Measurements from ENCODE around the gene TSPAN15. TPM values are rescaled to one million over a fixed set of nuclear protein-coding genes. Genes with fewer than 3 reads are reported as not detected.

Gene TSPAN15
- total RNA-seq, 2 experiments from 2014 or later, result 0.85 to 0.91 TPM

- no peak for DNase-seq
- no peaks in the 10 kb centered on the region for H3K9me3 Mint-ChIP-seq (ENCODE audit: low read depth)
- no peak overlapping the region for H3K27ac Mint-ChIP-seq
- ChIA-PET POLR2A (no interaction called here), CTCF (interaction anchor here (0.7 to 3.0 kb wide), 5 partner anchors 8 to 256 kb away, joined by 3 to 15 read pairs (median 3); no protein-coding TSS in a partner anchor)
- no peaks in the 10 kb centered on the region for H3K27me3 Mint-ChIP-seq
- no peak overlapping the region for H3K4me3 Mint-ChIP-seq
- no peaks in the 10 kb centered on the region for H3K36me3 Mint-ChIP-seq (ENCODE audit: low read depth)
- peaks cover 7% of the 10 kb centered on the region for H3K4me1 Mint-ChIP-seq
- intact Hi-C loops (cut with DNase I, micrococcal nuclease), result no loop called here
- no peak for ATAC-seq
These were observed 47.6 kb downstream of the TSPAN15 start for GRCh38 chr10:69498711-69499471.

GRCh38 chr10:69499726-69500689 is 48.7 kb downstream of the TSPAN15 start:
- H3K36me3 Mint-ChIP-seq (ENCODE audit: low read depth), result no peaks in the 10 kb centered on the region
- peaks cover 7% of the 10 kb centered on the region for H3K4me1 Mint-ChIP-seq
- no peak overlapping the region for H3K4me3 Mint-ChIP-seq
- no peaks in the 10 kb centered on the region for H3K9me3 Mint-ChIP-seq (ENCODE audit: low read depth)
- intact Hi-C loops (cut with DNase I, micrococcal nuclease), result loop anchor here in 1 of 2 experiments (10.0 kb wide), 1 partner anchor 495 kb away; no protein-coding TSS in a partner anchor
- no peak for ATAC-seq
- H3K27me3 Mint-ChIP-seq, result no peaks in the 10 kb centered on the region
- CTCF ChIA-PET, result interaction anchor here (0.7 kb wide), 1 partner anchor 119 kb away, joined by 3 read pairs; no protein-coding TSS in a partner anchor
- no peak for DNase-seq
- no peak overlapping the region for H3K27ac Mint-ChIP-seq
- POLR2A ChIA-PET, result no interaction called here

- Mint-ChIP-seq H3K27me3 (no peaks in the 10 kb centered on the region), H3K9me3 (ENCODE audit: low read depth) (no peaks in the 10 kb centered on the region), H3K27ac (no peak overlapping the region), H3K4me1 (peaks cover 7% of the 10 kb centered on the region), H3K36me3 (ENCODE audit: low read depth) (no peaks in the 10 kb centered on the region), H3K4me3 (no peak overlapping the region)
- DNase-seq (no peak), ATAC-seq (no peak)
- ChIA-PET POLR2A (no interaction called here), CTCF (interaction anchor here (1.0 to 1.5 kb wide), 2 partner anchors 13 to 144 kb away, joined by 3 to 4 read pairs; no protein-coding TSS in a partner anchor)
- intact Hi-C loops (cut with DNase I, micrococcal nuclease), result loop anchor here in 1 of 2 experiments (10.0 kb wide), 1 partner anchor 496 kb away; no protein-coding TSS in a partner anchor
These were observed 49.7 kb downstream of the TSPAN15 start for GRCh38 chr10:69500864-69501468.

- Mint-ChIP-seq H3K9me3 (ENCODE audit: low read depth) (no peaks in the 10 kb centered on the region), H3K4me3 (no peak overlapping the region), H3K27ac (no peak overlapping the region), H3K27me3 (no peaks in the 10 kb centered on the region), H3K4me1 (peaks cover 7% of the 10 kb centered on the region), H3K36me3 (ENCODE audit: low read depth) (no peaks in the 10 kb centered on the region)
- CTCF ChIA-PET, result interaction anchor here (0.6 to 1.5 kb wide), 3 partner anchors 13 to 414 kb away, joined by 3 to 4 read pairs (median 3); no protein-coding TSS in a partner anchor
- POLR2A ChIA-PET, result no interaction called here
- no peak for DNase-seq
- intact Hi-C loops (cut with DNase I, micrococcal nuclease), result loop anchor here in 1 of 2 experiments (10.0 kb wide), 1 partner anchor 497 kb away; no protein-coding TSS in a partner anchor
- ATAC-seq, result no peak
These were observed 50.4 kb downstream of the TSPAN15 start for GRCh38 chr10:69501657-69502056.

GRCh38 chr10:69502589-69502988 is 51.3 kb downstream of the TSPAN15 start:
- Mint-ChIP-seq H3K27ac (no peak overlapping the region), H3K4me1 (peaks cover 13% of the 10 kb centered on the region), H3K27me3 (no peaks in the 10 kb centered on the region), H3K4me3 (no peak overlapping the region), H3K9me3 (ENCODE audit: low read depth) (no peaks in the 10 kb centered on the region), H3K36me3 (ENCODE audit: low read depth) (no peaks in the 10 kb centered on the region)
- intact Hi-C loops (cut with DNase I, micrococcal nuclease), result loop anchor here in 1 of 2 experiments (10.0 kb wide), 1 partner anchor 498 kb away; no protein-coding TSS in a partner anchor
- DNase-seq, result no peak
- POLR2A ChIA-PET, result no interaction called here
- ATAC-seq, result no peak
- CTCF ChIA-PET, result interaction anchor here (1.5 kb wide), 1 partner anchor 12 kb away, joined by 4 read pairs; no protein-coding TSS in a partner anchor

- Mint-ChIP-seq H3K9me3 (ENCODE audit: low read depth) (no peaks in the 10 kb centered on the region), H3K4me1 (peaks cover 14% of the 10 kb centered on the region), H3K36me3 (ENCODE audit: low read depth) (no peaks in the 10 kb centered on the region), H3K27ac (no peak overlapping the region), H3K27me3 (no peaks in the 10 kb centered on the region), H3K4me3 (no peak overlapping the region)
- CTCF ChIA-PET, result no interaction called here
- intact Hi-C loops (cut with DNase I, micrococcal nuclease), result loop anchor here in 1 of 2 experiments (10.0 kb wide), 1 partner anchor 498 kb away; no protein-coding TSS in a partner anchor
- POLR2A ChIA-PET, result no interaction called here
- ATAC-seq (no peak), DNase-seq (no peak)
These were observed 52.0 kb downstream of the TSPAN15 start for GRCh38 chr10:69503001-69503895.

GRCh38 chr10:69503896-69504265 is 52.6 kb downstream of the TSPAN15 start:
- DNase-seq (no peak), ATAC-seq (no peak)
- POLR2A ChIA-PET, result no interaction called here
- Mint-ChIP-seq H3K27me3 (no peaks in the 10 kb centered on the region), H3K9me3 (ENCODE audit: low read depth) (no peaks in the 10 kb centered on the region), H3K4me3 (no peak overlapping the region), H3K27ac (no peak overlapping the region), H3K4me1 (peaks cover 11% of the 10 kb centered on the region), H3K36me3 (ENCODE audit: low read depth) (no peaks in the 10 kb centered on the region)
- CTCF ChIA-PET, result interaction anchor here (0.7 to 1.7 kb wide), 2 partner anchors 9 to 11 kb away, joined by 5 to 6 read pairs; no protein-coding TSS in a partner anchor
- intact Hi-C loops (cut with DNase I, micrococcal nuclease), result loop anchor here in 1 of 2 experiments (10.0 kb wide), 1 partner anchor 499 kb away; no protein-coding TSS in a partner anchor

GRCh38 chr10:69504576-69505250 is 53.4 kb downstream of the TSPAN15 start:
- H3K36me3 Mint-ChIP-seq (ENCODE audit: low read depth), result no peaks in the 10 kb centered on the region
- H3K27ac Mint-ChIP-seq, result no peak overlapping the region
- H3K4me1 Mint-ChIP-seq, result peaks cover 11% of the 10 kb centered on the region
- ATAC-seq, result no peak
- CTCF ChIA-PET, result interaction anchor here (0.5 to 1.7 kb wide), 3 partner anchors 8 to 99 kb away, joined by 5 to 6 read pairs (median 5); no protein-coding TSS in a partner anchor
- DNase-seq, result no peak
- intact Hi-C loops (cut with DNase I, micrococcal nuclease), result loop anchor here in 1 of 2 experiments (1.0 to 10.0 kb wide), 2 partner anchors 91 to 500 kb away; no protein-coding TSS in a partner anchor
- H3K9me3 Mint-ChIP-seq (ENCODE audit: low read depth), result no peaks in the 10 kb centered on the region
- no peak overlapping the region for H3K4me3 Mint-ChIP-seq
- no peaks in the 10 kb centered on the region for H3K27me3 Mint-ChIP-seq
- POLR2A ChIA-PET, result no interaction called here

GRCh38 chr10:69505636-69506318 is 54.5 kb downstream of the TSPAN15 start:
- CTCF ChIA-PET, result interaction anchor here (0.7 to 2.3 kb wide), 6 partner anchors 9 to 413 kb away, joined by 3 to 15 read pairs (median 6); no protein-coding TSS in a partner anchor
- Mint-ChIP-seq H3K36me3 (ENCODE audit: low read depth) (no peaks in the 10 kb centered on the region), H3K4me3 (no peak overlapping the region), H3K9me3 (ENCODE audit: low read depth) (no peaks in the 10 kb centered on the region), H3K27me3 (no peaks in the 10 kb centered on the region), H3K4me1 (peaks cover 11% of the 10 kb centered on the region), H3K27ac (no peak overlapping the region)
- intact Hi-C loops (cut with DNase I, micrococcal nuclease), result loop anchor here in 1 of 2 experiments (1.0 to 10.0 kb wide), 2 partner anchors 92 to 501 kb away; no protein-coding TSS in a partner anchor
- DNase-seq (no peak), ATAC-seq (no peak)
- POLR2A ChIA-PET, result no interaction called here

All from activated CD4-positive, alpha-beta T cell treated with anti-CD3 and anti-CD28 coated beads for 36 hours (primary cell).